MCF 10A (cell line): ENCODE results near the gene ABLIM1. TPM values are rescaled to one million over a fixed set of nuclear protein-coding genes. Genes with fewer than 3 reads are reported as not detected.
A peak's percentile ranks its signal among the peaks of the same experiment; 100 is the strongest.

Source experiments
- BruUV-seq: library from RNA; stranded (reverse); fragments of 400-500 nt; replicated peaks from 2 replicates; lab custom pipeline; 2021; lab: Mats Ljungman, UMichigan
- CTCF ChIA-PET: fragments of 300-600 bp; sonication (Branson Sonifier 250); formaldehyde crosslinking; extraction: SDS; loops from one replicate; lab custom pipeline; 2021; ENCODE audit warnings: antibody characterized with exemption, inconsistent platforms; lab: Yijun Ruan, JAX
- POLR2A ChIA-PET: fragments of 300-600, 350-650 bp; sonication (Branson Sonifier 250); formaldehyde crosslinking; extraction: SDS; loops from one replicate; lab custom pipeline; 2020; ENCODE audit warnings: antibody characterized with exemption, inconsistent platforms; lab: Yijun Ruan, JAX
- DNase-seq: peaks from one replicate; pipeline ENCODE4 v3.0.0-alpha.2; 2018; ENCODE audit not compliant: unreplicated experiment
- H3K27ac Mint-ChIP-seq: one replicate; pipeline ENCODE4 v1.8.0; 2022; ENCODE audit warnings: mild to moderate bottlenecking, low read depth, mixed read lengths; ENCODE audit not compliant: unreplicated experiment
- H3K27me3 Mint-ChIP-seq: one replicate; pipeline ENCODE4 v1.8.0; 2022; ENCODE audit warnings: mixed read lengths; ENCODE audit not compliant: insufficient read depth, unreplicated experiment
- H3K36me3 Mint-ChIP-seq: one replicate; pipeline ENCODE4 v1.8.0; 2022; ENCODE audit warnings: mild to moderate bottlenecking, moderate library complexity, mixed read lengths; ENCODE audit not compliant: insufficient read depth, unreplicated experiment
- H3K4me1 Mint-ChIP-seq: one replicate; pipeline ENCODE4 v1.8.0; 2022; ENCODE audit warnings: mixed read lengths; ENCODE audit not compliant: insufficient read depth, unreplicated experiment
- H3K4me3 Mint-ChIP-seq: one replicate; pipeline ENCODE4 v1.8.0; 2022; ENCODE audit warnings: mild to moderate bottlenecking, moderate library complexity, mixed read lengths; ENCODE audit not compliant: unreplicated experiment
- H3K9me3 Mint-ChIP-seq: one replicate; pipeline ENCODE4 v1.8.0; 2022; ENCODE audit warnings: mixed read lengths; ENCODE audit not compliant: unreplicated experiment
- intact Hi-C: fragments of 100-400 bp; cut with micrococcal nuclease; formaldehyde crosslinking; loops from 2 replicates; pipeline ENCODE4 v1.14.1; 2022
- total RNA-seq: library from RNA; stranded (reverse); gene quantifications from 2 replicates; pipeline ENCODE4 v1.2.3, GENCODE V29; 2022
- TF ChIP-seq, protein P1 (sequence below): fragments of 200-600 bp; IDR thresholded peaks from one replicate; pipeline ENCODE4 v1.8.0; 2022; ENCODE audit warnings: antibody characterized with exemption, mild to moderate bottlenecking; ENCODE audit not compliant: unreplicated experiment

The ABLIM1 gene
- total RNA-seq, 1 experiment from 2014 or later, result 94.5 TPM

- POLR2A ChIA-PET, result no interaction called here
- no peaks in the 10 kb centered on the region for H3K27me3 Mint-ChIP-seq
- CTCF ChIA-PET, result no interaction called here
These were observed 262.6 kb downstream of the ABLIM1 start for GRCh38 chr10:114395366-114396022.

DNA sequence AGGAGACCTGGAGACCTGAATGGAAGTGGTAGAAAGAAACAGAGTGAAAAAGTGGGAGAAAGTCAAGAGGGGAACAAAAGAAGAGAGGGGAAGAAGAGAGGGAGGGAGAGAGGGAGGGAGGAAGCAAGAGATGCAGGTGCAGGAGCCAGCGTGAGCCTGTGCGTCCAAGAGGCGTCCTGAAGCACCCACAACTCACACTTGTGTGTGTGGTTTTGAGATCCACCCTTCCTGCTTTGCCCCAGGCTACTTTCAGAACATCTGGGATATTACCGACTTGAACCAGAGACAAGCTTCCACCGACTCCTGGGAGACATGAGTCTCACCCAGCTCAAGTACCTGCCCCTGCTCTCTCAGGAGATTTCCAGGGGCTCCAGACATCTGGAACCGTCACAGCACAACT, 263.5 kb downstream of the ABLIM1 start:
- Mint-ChIP-seq H3K9me3 (no peaks in the 10 kb centered on the region), H3K27ac (no peak overlapping the region), H3K4me3 (no peak overlapping the region), H3K36me3 (no peaks in the 10 kb centered on the region), H3K27me3 (no peaks in the 10 kb centered on the region), H3K4me1 (peaks cover 53% of the 10 kb centered on the region)
- BruUV-seq, result no TSS peak
- TF ChIP-seq, protein P1, sequence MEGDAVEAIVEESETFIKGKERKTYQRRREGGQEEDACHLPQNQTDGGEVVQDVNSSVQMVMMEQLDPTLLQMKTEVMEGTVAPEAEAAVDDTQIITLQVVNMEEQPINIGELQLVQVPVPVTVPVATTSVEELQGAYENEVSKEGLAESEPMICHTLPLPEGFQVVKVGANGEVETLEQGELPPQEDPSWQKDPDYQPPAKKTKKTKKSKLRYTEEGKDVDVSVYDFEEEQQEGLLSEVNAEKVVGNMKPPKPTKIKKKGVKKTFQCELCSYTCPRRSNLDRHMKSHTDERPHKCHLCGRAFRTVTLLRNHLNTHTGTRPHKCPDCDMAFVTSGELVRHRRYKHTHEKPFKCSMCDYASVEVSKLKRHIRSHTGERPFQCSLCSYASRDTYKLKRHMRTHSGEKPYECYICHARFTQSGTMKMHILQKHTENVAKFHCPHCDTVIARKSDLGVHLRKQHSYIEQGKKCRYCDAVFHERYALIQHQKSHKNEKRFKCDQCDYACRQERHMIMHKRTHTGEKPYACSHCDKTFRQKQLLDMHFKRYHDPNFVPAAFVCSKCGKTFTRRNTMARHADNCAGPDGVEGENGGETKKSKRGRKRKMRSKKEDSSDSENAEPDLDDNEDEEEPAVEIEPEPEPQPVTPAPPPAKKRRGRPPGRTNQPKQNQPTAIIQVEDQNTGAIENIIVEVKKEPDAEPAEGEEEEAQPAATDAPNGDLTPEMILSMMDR, result no peak
- POLR2A ChIA-PET, result interaction anchor here (1.5 kb wide), 1 partner anchor 74 kb away, joined by 3 read pairs; no protein-coding TSS in a partner anchor
- intact Hi-C loops, result no loop called here
- CTCF ChIA-PET, result no interaction called here
- DNase-seq, result peak; percentile 33

More at GRCh38 chr10:114395366-114396022, 262.6 kb downstream of the ABLIM1 start:
- BruUV-seq, result no TSS peak
- Mint-ChIP-seq H3K9me3 (no peaks in the 10 kb centered on the region), H3K4me3 (no peak overlapping the region), H3K4me1 (peaks cover 44% of the 10 kb centered on the region), H3K36me3 (no peaks in the 10 kb centered on the region), H3K27ac (no peak overlapping the region)
- no peak for DNase-seq
- TF ChIP-seq, protein P1, result no peak
- intact Hi-C loops, result no loop called here

DNA sequence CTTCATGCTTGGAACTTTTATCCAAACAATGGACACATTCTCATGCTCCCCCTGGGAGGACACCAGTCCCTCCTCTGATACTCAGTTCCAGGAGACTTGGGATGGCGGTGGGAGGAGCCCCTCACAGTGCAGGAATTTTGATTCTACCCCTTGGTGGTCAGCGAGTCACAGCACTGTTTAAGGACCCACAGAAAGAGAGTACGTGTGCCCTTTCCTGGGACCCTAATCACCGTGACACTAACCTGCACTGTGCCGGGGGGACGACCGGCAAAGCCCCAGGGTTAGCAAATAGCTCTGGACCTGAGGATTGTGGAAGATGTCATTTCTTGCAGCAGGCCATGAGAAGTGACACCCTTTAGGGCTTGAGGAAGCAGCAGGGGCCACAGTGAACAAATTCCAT, 264.2 kb downstream of the ABLIM1 start:
- intact Hi-C loops, result no loop called here
- Mint-ChIP-seq H3K27ac (peak overlapping the region; percentile 9), H3K36me3 (peaks cover under 1% of the 10 kb centered on the region), H3K4me1 (peaks cover 59% of the 10 kb centered on the region), H3K4me3 (peak overlapping the region; percentile 47), H3K9me3 (no peaks in the 10 kb centered on the region), H3K27me3 (no peaks in the 10 kb centered on the region)
- TF ChIP-seq, protein P1, result no peak
- BruUV-seq, result no TSS peak
- no peak for DNase-seq
- CTCF ChIA-PET, result interaction anchor here (0.5 kb wide), 1 partner anchor 12 kb away, joined by 3 read pairs; no protein-coding TSS in a partner anchor
- POLR2A ChIA-PET, result interaction anchor here (1.5 kb wide), 1 partner anchor 73 kb away, joined by 3 read pairs; no protein-coding TSS in a partner anchor

DNA sequence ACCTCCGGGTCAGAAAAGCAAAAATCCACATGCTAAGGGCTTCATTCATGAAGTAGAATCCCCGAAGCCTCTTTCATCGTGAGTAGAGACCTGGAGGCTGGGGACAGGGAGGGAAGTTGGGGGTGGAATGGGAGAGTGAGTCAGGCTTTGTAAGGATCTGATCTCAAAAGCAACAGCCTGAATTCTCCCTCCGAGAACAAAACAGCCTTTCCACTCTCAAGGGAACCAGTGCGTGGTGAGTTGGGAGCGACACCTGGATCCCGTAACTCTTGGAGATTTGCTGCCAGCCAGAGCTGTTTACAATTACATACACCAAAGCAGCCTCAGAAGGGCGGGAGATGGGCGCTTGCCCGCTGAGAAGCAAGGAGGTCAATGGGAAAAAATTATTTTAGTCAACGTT, 264.6 kb downstream of the ABLIM1 start:
- peak overlapping the region; percentile 9 for H3K27ac Mint-ChIP-seq
- no TSS peak for BruUV-seq
- DNase-seq, result no peak
- ChIA-PET POLR2A (interaction anchor here (1.5 kb wide), 1 partner anchor 73 kb away, joined by 3 read pairs; no protein-coding TSS in a partner anchor), CTCF (interaction anchor here (0.5 kb wide), 1 partner anchor 12 kb away, joined by 3 read pairs; no protein-coding TSS in a partner anchor)
- intact Hi-C loops, result no loop called here
- H3K4me1 Mint-ChIP-seq, result peaks cover 63% of the 10 kb centered on the region
- H3K36me3 Mint-ChIP-seq, result peaks cover 4% of the 10 kb centered on the region
- H3K9me3 Mint-ChIP-seq, result no peaks in the 10 kb centered on the region
- TF ChIP-seq, protein P1, result no peak
- peak overlapping the region; percentile 47 for H3K4me3 Mint-ChIP-seq
- no peaks in the 10 kb centered on the region for H3K27me3 Mint-ChIP-seq
